GM19351 (cell line): Measurements from ENCODE around the gene RNF20.
"Not testable (repeated sequence)": the region's sequence is repeated elsewhere in the genome, so short reads cannot be mapped to it uniquely, and the experiment has no call there.

Experiments used
- ATAC-seq: cut with Tn5 transposase; IDR thresholded peaks from one replicate; pipeline ENCODE4 v1.9.1; 2021; ENCODE audit warnings: mild to moderate bottlenecking, moderate library complexity; ENCODE audit not compliant: unreplicated experiment

Gene RNF20

GRCh38 chr9:101533334-101534204, at the start of gene RNF20:
RNF20 (plus strand) TSS chr9:101533853; CDS start chr9:101535424, 1,571 bp downstream.
- ATAC-seq = peak; percentile 93

GRCh38 chr9:101484046-101484445, 49.6 kb upstream of the RNF20 start:
- no peak for ATAC-seq

- no peak for ATAC-seq
Measured at GRCh38 chr9:101485924-101486692, 47.5 kb upstream of the RNF20 start.

- ATAC-seq = no peak
Measured at GRCh38 chr9:101486693-101487442, 46.8 kb upstream of the RNF20 start.

- ATAC-seq = no peak
Measured at GRCh38 chr9:101487443-101487840, 46.2 kb upstream of the RNF20 start.

- no peak for ATAC-seq
Measured at GRCh38 chr9:101495810-101496209, 37.8 kb upstream of the RNF20 start.

- ATAC-seq = no peak
Measured at GRCh38 chr9:101498323-101498722, 35.3 kb upstream of the RNF20 start.

GRCh38 chr9:101504188-101504587, 29.5 kb upstream of the RNF20 start:
- no peak for ATAC-seq

GRCh38 chr9:101508211-101508610, 25.4 kb upstream of the RNF20 start:
- no peak for ATAC-seq

- no peak for ATAC-seq
Measured at GRCh38 chr9:101509572-101509971, 24.1 kb upstream of the RNF20 start.

GRCh38 chr9:101510459-101510858, 23.2 kb upstream of the RNF20 start:
- no peak for ATAC-seq

GRCh38 chr9:101511009-101511408, 22.6 kb upstream of the RNF20 start:
- no peak for ATAC-seq

- ATAC-seq = no peak
Measured at GRCh38 chr9:101512116-101512515, 21.5 kb upstream of the RNF20 start.

- ATAC-seq = no peak
Measured at GRCh38 chr9:101513351-101513750, 20.3 kb upstream of the RNF20 start.

GRCh38 chr9:101514071-101514470, 19.6 kb upstream of the RNF20 start:
- no peak for ATAC-seq

- no peak for ATAC-seq
Measured at GRCh38 chr9:101516655-101517054, 17.0 kb upstream of the RNF20 start.

GRCh38 chr9:101518489-101518888, 15.2 kb upstream of the RNF20 start:
- ATAC-seq = not testable (repeated sequence)

- ATAC-seq = no peak
Measured at GRCh38 chr9:101524371-101524770, 9.3 kb upstream of the RNF20 start.

GRCh38 chr9:101527066-101527465, 6.6 kb upstream of the RNF20 start:
- no peak for ATAC-seq

- ATAC-seq = no peak
Measured at GRCh38 chr9:101528015-101528414, 5.6 kb upstream of the RNF20 start.

GRCh38 chr9:101530076-101530711, 3.5 kb upstream of the RNF20 start:
- peak; percentile 47 for ATAC-seq
